ENCODE data around the gene WWTR1. TPM values are rescaled to one million over a fixed set of nuclear protein-coding genes. Genes with fewer than 3 reads are reported as not detected.
A peak's percentile ranks its signal among the peaks of the same experiment; 100 is the strongest.

The WWTR1 gene
- total and polyA plus RNA-seq, 2 donors from 2014 or later, result 23.3 to 117 TPM

GRCh38 chr3:149474250-149474817 is 183.5 kb downstream of the WWTR1 start, which contains the start of gene TM4SF4:
Gene TM4SF4 (plus strand): TSS chr3:149474697. CDS start chr3:149474878, 181 bp downstream.
- peak within 1 kb of the TSS in 1 of 2 donors; percentile 32 for H3K27ac ChIP-seq (ENCODE audit: low read depth in 2 of 2, low read length in 2 of 2)
- intact Hi-C loops (cut with DNase I), result loop anchor here (10.0 kb wide), 1 partner anchor 80 kb away; no protein-coding TSS in a partner anchor
- no peak for TF ChIP-seq CTCF (IDR thresholded peaks at IDR 0.05; ENCODE audit: borderline replicate concordance, extremely low read depth, insufficient read depth)
- no peak within 1 kb of the TSS for H3K9ac ChIP-seq (ENCODE audit: low read length in 3 of 3)
- DNase-seq, result no peak
- no peaks in the 10 kb centered on the region for H3K27me3 ChIP-seq (ENCODE audit: control insufficient read depth, insufficient read depth, low read length)
- FAIRE-seq, result no peak
- H3K4me1 ChIP-seq (ENCODE audit: control insufficient read depth in 2 of 3, insufficient read depth in 2 of 3, low read depth in 1 of 3, low read length in 3 of 3), result peaks cover 10 to 22% (median 15%) of the 10 kb centered on the region in 3 donors
- H3K4me3 ChIP-seq (ENCODE audit: low read length in 3 of 3), result no peak within 1 kb of the TSS
- no peaks in the 10 kb centered on the region for H3K9me3 ChIP-seq (ENCODE audit: control insufficient read depth in 2 of 3, insufficient read depth in 1 of 3, low read length in 3 of 3)
- H3K36me3 ChIP-seq (ENCODE audit: control insufficient read depth in 2 of 3, insufficient read depth in 3 of 3, low read length in 3 of 3), result no peaks in the 10 kb centered on the region

GRCh38 chr3:149473357-149474249 is 184.2 kb downstream of the WWTR1 start:
- Histone ChIP-seq H3K27ac (ENCODE audit: low read depth in 2 of 2, low read length in 2 of 2) (no peak overlapping the region), H3K9ac (ENCODE audit: low read length in 3 of 3) (no peak overlapping the region), H3K4me3 (ENCODE audit: low read length in 3 of 3) (no peak overlapping the region), H3K27me3 (ENCODE audit: control insufficient read depth, insufficient read depth, low read length) (no peaks in the 10 kb centered on the region), H3K9me3 (ENCODE audit: control insufficient read depth in 2 of 3, insufficient read depth in 1 of 3, low read length in 3 of 3) (no peaks in the 10 kb centered on the region), H3K4me1 (ENCODE audit: control insufficient read depth in 2 of 3, insufficient read depth in 2 of 3, low read depth in 1 of 3, low read length in 3 of 3) (peaks cover 10 to 22% (median 15%) of the 10 kb centered on the region in 3 donors), H3K36me3 (ENCODE audit: control insufficient read depth in 2 of 3, insufficient read depth in 3 of 3, low read length in 3 of 3) (no peaks in the 10 kb centered on the region)
- peak in 1 of 5 donors; percentile 23 for DNase-seq
- TF ChIP-seq CTCF (IDR thresholded peaks at IDR 0.05; ENCODE audit: borderline replicate concordance, extremely low read depth, insufficient read depth), result no peak
- intact Hi-C loops (cut with DNase I), result loop anchor here (10.0 kb wide), 1 partner anchor 79 kb away; no protein-coding TSS in a partner anchor
- FAIRE-seq, result no peak

DNA sequence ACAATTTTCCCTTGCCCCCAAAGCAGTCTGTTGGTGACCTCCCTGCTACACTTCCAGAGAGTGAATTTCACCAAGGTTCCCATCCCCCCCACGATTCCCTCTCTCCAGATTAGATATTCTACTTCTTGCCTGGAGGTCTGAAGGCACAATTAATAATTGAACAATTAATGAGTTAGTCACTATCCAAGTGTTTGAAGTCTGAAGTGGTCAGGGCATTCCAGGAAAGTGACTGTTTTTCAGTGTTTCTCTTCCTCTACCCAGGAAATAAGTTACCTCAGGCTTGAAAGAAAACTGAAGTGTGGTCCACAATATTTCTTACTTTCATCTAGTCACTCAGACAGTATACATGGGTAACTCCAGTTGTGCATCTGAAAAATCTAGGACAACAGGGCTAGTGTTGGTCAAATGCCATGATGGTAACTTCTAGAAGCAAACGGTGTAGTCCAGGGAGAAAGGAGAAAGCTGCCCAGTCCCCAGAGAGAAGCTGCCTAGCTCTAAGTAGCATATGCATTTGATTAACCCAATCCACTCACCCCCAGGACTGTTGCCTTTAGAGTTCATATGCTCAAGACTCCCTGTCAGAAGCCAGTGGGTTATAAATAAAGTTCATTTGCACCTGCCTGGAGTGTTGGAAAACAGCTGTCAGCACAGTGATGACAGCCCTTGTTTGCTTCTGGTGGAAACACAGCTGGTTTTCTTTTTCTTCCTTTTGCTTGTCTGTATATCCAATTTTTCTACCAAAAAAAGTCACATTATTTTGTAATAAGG is 185.6 kb downstream of the WWTR1 start:
- intact Hi-C loops (cut with DNase I), result loop anchor here (10.0 kb wide), 1 partner anchor 77 kb away; no protein-coding TSS in a partner anchor
- peaks cover 10 to 22% (median 15%) of the 10 kb centered on the region in 3 donors for H3K4me1 ChIP-seq (ENCODE audit: control insufficient read depth in 2 of 3, insufficient read depth in 2 of 3, low read depth in 1 of 3, low read length in 3 of 3)

More for the DNA sequence above, 185.6 kb downstream of the WWTR1 start:
- DNase-seq, result peak in 3 of 5 donors; percentile 38 to 85 (median 71)
- peak overlapping the region; percentile 13 to 35 for H3K27ac ChIP-seq (ENCODE audit: low read depth in 2 of 2, low read length in 2 of 2)
- H3K36me3 ChIP-seq (ENCODE audit: control insufficient read depth in 2 of 3, insufficient read depth in 3 of 3, low read length in 3 of 3), result no peaks in the 10 kb centered on the region
- FAIRE-seq, result no peak
- no peaks in the 10 kb centered on the region for H3K27me3 ChIP-seq (ENCODE audit: control insufficient read depth, insufficient read depth, low read length)
- TF ChIP-seq CTCF (IDR thresholded peaks at IDR 0.05; ENCODE audit: borderline replicate concordance, extremely low read depth, insufficient read depth), result no peak
- H3K9me3 ChIP-seq (ENCODE audit: control insufficient read depth in 2 of 3, insufficient read depth in 1 of 3, low read length in 3 of 3), result no peaks in the 10 kb centered on the region
- no peak overlapping the region for H3K9ac ChIP-seq (ENCODE audit: low read length in 3 of 3)
- H3K4me3 ChIP-seq (ENCODE audit: low read length in 3 of 3), result no peak overlapping the region
